Measurements from ENCODE around the gene GPC6.

GPC6 gene

DNA sequence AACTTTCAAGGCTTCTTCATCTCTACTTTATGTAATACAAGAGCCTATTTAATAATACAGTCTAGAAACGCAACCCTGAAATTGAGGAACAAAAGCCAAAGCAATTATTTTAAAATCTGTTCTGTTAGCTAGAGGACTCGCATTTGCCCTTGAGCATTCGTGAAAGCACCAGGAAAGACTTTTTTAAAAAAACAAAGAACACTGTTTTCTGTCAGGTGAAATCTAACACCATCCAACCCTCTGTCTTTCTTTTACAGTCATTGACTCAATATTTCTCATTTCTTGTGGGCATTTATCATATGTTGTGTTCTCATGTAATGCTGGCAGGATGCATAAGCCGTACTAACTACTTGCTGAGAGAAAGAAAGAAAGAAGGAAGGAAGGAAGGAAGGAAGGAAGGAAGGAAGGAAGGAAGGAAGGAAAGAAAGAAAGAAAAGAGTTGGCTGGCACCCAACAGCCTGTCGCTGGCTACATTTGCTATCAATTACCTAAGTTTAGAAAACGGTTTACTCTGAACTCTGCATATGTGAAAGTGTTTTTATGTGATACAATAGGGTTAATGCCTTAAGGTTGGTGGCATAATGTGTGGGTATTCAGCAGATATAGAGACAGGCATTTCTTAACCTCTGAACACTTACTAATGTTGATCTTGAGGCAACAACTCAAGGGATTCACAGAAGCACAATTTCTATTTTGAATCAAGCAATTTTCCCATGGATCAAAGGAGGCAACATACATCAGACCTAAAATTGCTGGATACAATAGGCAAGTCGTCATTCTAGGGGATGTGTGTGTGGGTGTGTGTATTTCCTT, 807.4 kb downstream of the GPC6 start:
- H3K9me3 ChIP-seq: no peaks in the 10 kb centered on the region
- H3K4me3 ChIP-seq: no peak overlapping the region
- DNase-seq (ENCODE audit: low spot score in 2 of 2): peak in 1 of 2 experiments; percentile 55
- H3K4me1 ChIP-seq: peaks cover 29% of the 10 kb centered on the region
- in situ Hi-C loops (cut with MboI; ENCODE audit: low sequenced_read_pairs): no loop called here
- H3K36me3 ChIP-seq (replicated peaks): no peaks in the 10 kb centered on the region
- no peaks in the 10 kb centered on the region for H3K27me3 ChIP-seq (ENCODE audit: low read depth)

DNA sequence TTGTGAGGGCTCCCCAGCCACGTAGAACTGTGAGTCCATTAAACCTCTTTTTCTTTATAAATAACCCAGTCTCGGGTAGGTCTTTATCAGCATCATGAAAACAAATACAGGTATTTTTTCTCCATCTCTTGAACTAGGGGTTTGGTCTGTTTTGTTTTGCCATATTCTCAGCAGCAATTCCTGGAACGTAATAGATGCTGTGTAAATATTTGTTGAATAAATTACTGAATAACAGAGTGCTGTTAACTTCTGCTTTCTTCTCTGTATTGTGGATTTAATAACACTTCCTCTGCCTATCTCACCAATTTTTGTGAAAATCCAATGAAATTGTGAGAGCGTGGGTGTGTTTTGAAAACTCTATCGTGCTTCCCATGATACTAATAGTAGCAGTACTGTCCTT, 823.4 kb downstream of the GPC6 start:
- Histone ChIP-seq H3K27me3 (ENCODE audit: low read depth) (no peaks in the 10 kb centered on the region), H3K36me3 (replicated peaks) (no peaks in the 10 kb centered on the region), H3K9me3 (no peaks in the 10 kb centered on the region), H3K4me1 (no peaks in the 10 kb centered on the region), H3K4me3 (no peak overlapping the region)
- in situ Hi-C loops (cut with MboI; ENCODE audit: low sequenced_read_pairs): no loop called here
- no peak for DNase-seq (ENCODE audit: low spot score in 2 of 2)

DNA sequence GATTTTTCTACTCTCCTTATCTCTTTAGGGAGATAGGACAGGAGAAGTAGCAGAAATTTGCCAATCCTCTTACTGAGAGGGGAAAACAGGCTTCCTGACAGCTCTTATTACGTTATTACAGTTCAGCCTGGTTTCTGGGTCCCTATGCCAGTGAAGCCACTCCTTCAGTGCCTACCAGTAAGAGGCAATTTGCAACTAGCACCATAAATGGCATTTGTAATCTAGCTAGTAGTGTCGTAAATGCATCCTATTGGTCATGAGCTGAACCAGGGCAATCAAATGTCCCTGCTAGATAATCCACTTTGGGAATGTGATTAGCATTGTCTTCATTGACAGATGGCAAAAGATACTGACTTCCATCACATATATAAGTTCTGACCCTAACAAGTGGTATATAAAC, 824.1 kb downstream of the GPC6 start:
- no peaks in the 10 kb centered on the region for H3K4me1 ChIP-seq
- DNase-seq (ENCODE audit: low spot score in 2 of 2): no peak
- no peaks in the 10 kb centered on the region for H3K36me3 ChIP-seq (replicated peaks)
- no peak overlapping the region for H3K4me3 ChIP-seq
- H3K27me3 ChIP-seq (ENCODE audit: low read depth): no peaks in the 10 kb centered on the region
- no peaks in the 10 kb centered on the region for H3K9me3 ChIP-seq
- in situ Hi-C loops (cut with MboI; ENCODE audit: low sequenced_read_pairs): no loop called here

DNA sequence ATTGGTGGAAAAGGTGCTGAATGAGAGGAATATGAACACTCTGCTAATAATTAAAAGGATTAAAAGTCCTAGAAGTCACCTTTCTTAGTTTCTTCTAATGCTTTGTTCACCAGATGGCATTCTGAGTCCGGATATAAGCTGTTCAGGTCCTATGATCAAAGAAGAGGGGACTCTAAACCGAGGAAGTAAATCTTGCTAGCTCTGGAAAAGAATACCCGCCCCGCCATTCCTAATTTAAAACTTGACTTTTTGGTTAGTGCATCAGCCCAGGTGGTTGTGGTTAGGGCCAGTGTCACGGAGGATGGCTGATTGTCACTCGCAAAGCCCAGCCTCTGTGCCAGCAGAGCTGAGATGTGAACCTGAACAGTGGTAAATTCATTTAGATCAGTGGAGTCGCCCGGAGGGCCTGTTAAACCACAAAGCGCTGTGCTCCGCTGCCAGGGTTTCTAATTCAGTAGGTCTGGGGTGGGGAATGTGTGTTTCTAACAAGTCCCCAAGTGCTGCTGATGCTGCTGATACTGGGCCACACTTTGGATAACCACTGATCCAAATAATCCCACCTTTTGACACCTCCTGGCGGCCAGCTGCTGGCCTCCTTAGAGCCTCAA, 827.5 kb downstream of the GPC6 start:
- Histone ChIP-seq H3K9me3 (no peaks in the 10 kb centered on the region), H3K36me3 (replicated peaks) (no peaks in the 10 kb centered on the region), H3K27me3 (ENCODE audit: low read depth) (no peaks in the 10 kb centered on the region), H3K4me1 (no peaks in the 10 kb centered on the region), H3K4me3 (no peak overlapping the region)
- in situ Hi-C loops (cut with MboI; ENCODE audit: low sequenced_read_pairs): no loop called here
- DNase-seq (ENCODE audit: low spot score in 2 of 2): no peak

DNA sequence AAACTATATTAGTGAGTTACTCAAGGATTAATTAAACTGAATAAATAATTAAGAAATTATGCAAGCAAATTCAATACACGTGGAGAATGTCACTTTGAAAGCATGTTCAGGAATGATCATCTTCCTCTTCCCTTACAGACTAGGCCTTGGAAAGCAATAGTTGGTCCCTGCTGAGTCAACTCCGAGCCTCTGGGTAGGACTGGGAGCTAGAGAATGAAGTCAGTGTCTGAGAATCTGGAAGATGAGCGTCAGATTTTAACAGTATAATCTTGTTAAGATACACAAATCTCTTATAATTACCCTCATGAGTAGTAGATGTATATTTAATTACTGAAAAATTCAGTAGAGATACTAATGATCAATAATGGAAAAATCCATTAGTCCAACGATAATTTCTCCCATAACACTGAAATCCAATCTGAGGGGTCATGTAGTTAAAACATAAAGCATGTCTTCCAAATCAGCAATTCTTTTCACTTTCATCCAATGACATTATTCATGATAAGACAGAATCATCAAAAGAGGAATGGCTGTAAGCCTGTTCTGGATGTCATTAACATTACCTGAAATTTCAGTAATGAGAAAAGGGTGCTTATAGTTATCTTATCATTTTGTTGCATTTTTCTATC, 829.9 kb downstream of the GPC6 start:
- H3K9me3 ChIP-seq: no peaks in the 10 kb centered on the region

DNA sequence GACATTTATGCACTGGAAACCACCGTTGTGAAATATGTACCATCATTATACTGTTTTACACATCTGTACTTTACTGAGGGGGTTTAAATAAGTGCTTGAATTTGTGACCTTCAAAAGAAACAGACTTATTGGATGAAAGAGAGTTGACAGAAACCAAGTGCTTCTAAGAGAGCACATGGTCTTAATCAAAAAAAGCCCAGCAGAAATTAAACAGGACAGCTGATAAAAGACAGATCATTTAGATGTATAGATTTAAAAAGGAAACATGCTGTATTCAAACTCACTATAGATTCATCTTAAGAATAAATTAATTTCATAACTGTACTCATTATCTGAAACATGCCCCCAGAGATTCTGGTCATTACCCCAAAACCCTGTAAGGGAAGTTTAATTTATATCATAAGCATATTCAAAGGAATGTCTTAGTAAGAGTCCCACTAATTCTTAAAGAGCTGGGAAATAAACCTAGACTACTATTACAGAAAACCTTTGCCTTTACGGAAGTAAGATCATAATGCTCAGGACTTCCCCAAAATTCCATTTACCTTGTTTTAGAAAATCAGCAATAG, 831.1 kb downstream of the GPC6 start:
- DNase-seq (ENCODE audit: low spot score in 2 of 2): no peak
- H3K4me3 ChIP-seq: no peak overlapping the region
- H3K9me3 ChIP-seq: no peaks in the 10 kb centered on the region
- in situ Hi-C loops (cut with MboI; ENCODE audit: low sequenced_read_pairs): no loop called here
- H3K27me3 ChIP-seq (ENCODE audit: low read depth): no peaks in the 10 kb centered on the region
- peaks cover 5% of the 10 kb centered on the region for H3K4me1 ChIP-seq
- no peaks in the 10 kb centered on the region for H3K36me3 ChIP-seq (replicated peaks)

More for the DNA sequence above, 829.9 kb downstream of the GPC6 start:
- Histone ChIP-seq H3K4me1 (peaks cover 4% of the 10 kb centered on the region), H3K36me3 (replicated peaks) (no peaks in the 10 kb centered on the region), H3K27me3 (ENCODE audit: low read depth) (no peaks in the 10 kb centered on the region), H3K4me3 (no peak overlapping the region)
- in situ Hi-C loops (cut with MboI; ENCODE audit: low sequenced_read_pairs): no loop called here
- no peak for DNase-seq (ENCODE audit: low spot score in 2 of 2)

DNA sequence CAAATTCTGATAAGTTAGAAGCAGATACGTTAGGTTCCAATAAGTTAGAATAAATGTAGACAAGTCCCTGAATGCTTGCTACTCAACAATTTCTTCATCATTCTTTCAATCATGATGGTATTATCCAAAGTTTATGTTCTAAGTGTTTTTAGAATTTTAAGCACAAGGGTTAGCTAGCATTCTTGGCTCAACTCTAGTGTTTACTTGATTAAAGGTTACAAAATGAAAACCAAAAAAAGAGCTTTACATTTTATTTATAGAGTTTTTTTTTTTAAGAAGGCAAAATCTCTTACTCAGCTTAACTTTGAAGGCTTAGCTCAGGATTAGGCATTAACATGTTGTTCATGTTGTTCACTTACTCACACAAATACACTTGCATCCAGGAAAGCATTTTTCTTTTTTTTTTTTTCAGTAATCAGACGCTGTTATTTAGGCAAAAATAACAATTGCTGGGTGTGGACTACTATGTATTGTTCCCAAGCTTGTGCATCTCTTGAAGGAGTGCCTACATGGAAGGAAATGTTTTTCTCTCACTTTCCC, 832.3 kb downstream of the GPC6 start:
- no peak overlapping the region for H3K4me3 ChIP-seq
- H3K9me3 ChIP-seq: no peaks in the 10 kb centered on the region
- H3K27me3 ChIP-seq (ENCODE audit: low read depth): no peaks in the 10 kb centered on the region
- H3K4me1 ChIP-seq: peaks cover 5% of the 10 kb centered on the region
- DNase-seq (ENCODE audit: low spot score in 2 of 2): no peak
- in situ Hi-C loops (cut with MboI; ENCODE audit: low sequenced_read_pairs): no loop called here
- no peaks in the 10 kb centered on the region for H3K36me3 ChIP-seq (replicated peaks)

DNA sequence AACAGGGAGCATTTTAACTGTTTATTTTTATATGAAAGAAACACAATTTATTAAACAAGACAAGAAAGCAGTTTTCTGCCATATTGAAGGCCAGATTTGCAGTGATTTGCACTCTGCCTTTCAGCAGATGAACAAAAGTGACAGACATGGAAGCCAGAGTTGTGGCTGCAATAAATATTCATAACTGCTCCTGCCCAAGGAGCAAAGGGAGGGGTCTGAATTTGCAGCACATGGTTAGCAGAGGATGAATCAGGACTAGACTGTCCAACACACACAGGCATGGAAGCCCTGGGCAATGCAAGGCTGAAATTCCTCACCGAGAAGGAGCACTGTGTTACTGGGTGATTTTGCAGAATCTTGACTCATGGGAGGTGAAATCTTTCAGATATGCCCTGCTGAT, 834.7 kb downstream of the GPC6 start:
- Histone ChIP-seq H3K4me1 (peaks cover 5% of the 10 kb centered on the region), H3K27me3 (ENCODE audit: low read depth) (no peaks in the 10 kb centered on the region), H3K36me3 (replicated peaks) (no peaks in the 10 kb centered on the region), H3K9me3 (no peaks in the 10 kb centered on the region), H3K4me3 (no peak overlapping the region)
- peak; percentile 35 to 56 for DNase-seq (ENCODE audit: low spot score in 2 of 2)
- in situ Hi-C loops (cut with MboI; ENCODE audit: low sequenced_read_pairs): no loop called here

DNA sequence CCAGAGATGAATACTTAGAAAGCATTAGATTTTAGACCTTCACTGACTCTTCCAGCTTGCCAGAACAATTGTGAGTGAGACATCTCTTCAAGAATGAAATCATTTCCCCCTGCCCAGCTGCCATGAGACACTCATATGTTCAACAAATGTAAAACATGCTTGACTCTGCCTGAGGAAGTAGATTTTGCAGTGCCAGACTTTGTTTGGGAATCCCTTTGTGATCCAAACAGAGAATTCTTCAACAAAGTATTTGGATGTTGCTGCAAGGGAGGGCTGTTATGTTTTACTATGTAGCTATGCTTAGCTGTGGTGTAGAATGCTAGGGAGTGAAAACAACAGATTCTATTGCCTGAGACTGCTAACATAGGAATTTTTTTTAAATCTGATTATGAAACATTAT, 836.5 kb downstream of the GPC6 start:
- Histone ChIP-seq H3K4me3 (no peak overlapping the region), H3K36me3 (replicated peaks) (no peaks in the 10 kb centered on the region), H3K4me1 (peaks cover 5% of the 10 kb centered on the region), H3K9me3 (no peaks in the 10 kb centered on the region), H3K27me3 (ENCODE audit: low read depth) (no peaks in the 10 kb centered on the region)
- in situ Hi-C loops (cut with MboI; ENCODE audit: low sequenced_read_pairs): no loop called here
- DNase-seq (ENCODE audit: low spot score in 2 of 2): no peak

DNA sequence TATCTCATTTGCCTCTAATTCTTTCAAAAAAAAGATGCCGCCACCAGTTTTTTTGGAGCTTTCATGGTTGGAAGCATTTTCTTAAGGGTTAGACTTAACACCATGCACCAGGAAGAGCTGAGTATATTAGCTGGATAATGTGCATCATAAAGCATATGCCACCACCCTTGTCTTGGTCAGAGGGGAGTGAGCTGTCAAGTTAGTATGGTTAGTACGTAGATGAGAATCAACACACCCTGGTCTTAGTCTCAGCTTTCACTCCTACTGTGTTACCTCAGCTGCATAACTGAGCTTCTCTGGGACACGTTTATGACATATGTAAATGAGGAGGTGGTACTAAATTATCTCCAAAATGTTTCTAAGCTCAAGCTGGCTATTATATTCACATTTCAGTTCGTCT, 837.2 kb downstream of the GPC6 start:
- Histone ChIP-seq H3K4me3 (no peak overlapping the region), H3K36me3 (replicated peaks) (no peaks in the 10 kb centered on the region), H3K9me3 (no peaks in the 10 kb centered on the region), H3K4me1 (peaks cover 5% of the 10 kb centered on the region), H3K27me3 (ENCODE audit: low read depth) (no peaks in the 10 kb centered on the region)
- DNase-seq (ENCODE audit: low spot score in 2 of 2): no peak
- in situ Hi-C loops (cut with MboI; ENCODE audit: low sequenced_read_pairs): no loop called here

DNA sequence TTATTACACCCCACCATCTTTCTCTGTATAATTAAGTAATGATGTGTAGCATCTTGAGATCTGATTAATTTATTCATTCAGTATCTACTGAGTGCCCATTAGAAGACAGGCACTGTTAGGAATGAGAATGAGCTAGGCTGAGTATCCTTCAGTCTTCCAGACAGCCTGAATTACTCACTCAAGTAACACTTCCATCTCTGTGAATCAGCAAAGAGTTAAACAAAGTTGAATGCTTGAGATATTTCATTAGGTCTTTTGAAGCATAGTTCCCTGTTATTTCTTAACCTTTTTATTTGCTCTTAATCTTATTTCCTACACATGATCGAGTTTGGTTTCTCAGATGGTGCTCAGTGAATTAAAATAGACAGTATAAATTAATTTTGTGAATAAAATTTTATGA, 839.1 kb downstream of the GPC6 start:
- Histone ChIP-seq H3K27me3 (ENCODE audit: low read depth) (no peaks in the 10 kb centered on the region), H3K4me3 (no peak overlapping the region), H3K9me3 (no peaks in the 10 kb centered on the region), H3K36me3 (replicated peaks) (no peaks in the 10 kb centered on the region), H3K4me1 (peaks cover 5% of the 10 kb centered on the region)
- in situ Hi-C loops (cut with MboI; ENCODE audit: low sequenced_read_pairs): no loop called here
- no peak for DNase-seq (ENCODE audit: low spot score in 2 of 2)

DNA sequence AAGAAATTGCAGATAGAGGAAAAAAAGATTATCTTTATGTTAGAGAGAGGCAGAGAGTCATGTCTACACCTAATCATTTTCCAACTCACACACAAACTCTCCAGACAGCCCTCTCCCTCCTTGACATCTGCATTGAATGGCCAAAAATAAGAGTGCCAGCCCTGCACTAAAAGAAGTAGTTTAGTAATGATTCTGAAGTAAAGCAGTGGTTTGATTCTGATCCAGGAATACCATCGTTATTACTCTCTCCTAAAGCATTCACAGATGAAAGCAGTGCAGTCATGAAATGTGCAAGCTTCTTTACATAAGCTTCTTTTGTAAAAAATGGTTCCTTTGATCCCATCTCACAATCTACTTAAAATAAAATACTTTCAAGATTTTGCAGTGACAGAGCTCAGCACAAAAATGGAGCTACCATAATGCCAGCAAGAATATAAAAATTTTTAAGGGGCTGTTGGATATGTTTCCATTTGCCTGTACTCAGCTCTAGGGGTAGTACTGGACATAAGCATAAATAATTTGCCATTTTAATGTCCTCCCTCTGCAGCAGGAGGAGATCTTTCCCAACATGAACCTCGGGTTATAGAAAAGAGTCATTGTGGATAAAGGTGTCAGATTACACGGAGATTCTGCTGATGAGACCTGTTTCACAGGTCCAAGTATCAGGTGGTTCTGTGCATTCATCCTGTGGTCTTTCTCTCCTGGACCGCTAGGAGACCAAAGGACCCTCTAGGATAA, 846.6 kb downstream of the GPC6 start:
- Histone ChIP-seq H3K9me3 (no peaks in the 10 kb centered on the region; the same call in 1 of the 2 replicates), H3K36me3 (replicated peaks) (no peaks in the 10 kb centered on the region), H3K4me3 (no peak overlapping the region), H3K27me3 (ENCODE audit: low read depth) (no peaks in the 10 kb centered on the region), H3K4me1 (no peaks in the 10 kb centered on the region)
- no peak for DNase-seq (ENCODE audit: low spot score in 2 of 2)
- in situ Hi-C loops (cut with MboI; ENCODE audit: low sequenced_read_pairs): no loop called here

DNA sequence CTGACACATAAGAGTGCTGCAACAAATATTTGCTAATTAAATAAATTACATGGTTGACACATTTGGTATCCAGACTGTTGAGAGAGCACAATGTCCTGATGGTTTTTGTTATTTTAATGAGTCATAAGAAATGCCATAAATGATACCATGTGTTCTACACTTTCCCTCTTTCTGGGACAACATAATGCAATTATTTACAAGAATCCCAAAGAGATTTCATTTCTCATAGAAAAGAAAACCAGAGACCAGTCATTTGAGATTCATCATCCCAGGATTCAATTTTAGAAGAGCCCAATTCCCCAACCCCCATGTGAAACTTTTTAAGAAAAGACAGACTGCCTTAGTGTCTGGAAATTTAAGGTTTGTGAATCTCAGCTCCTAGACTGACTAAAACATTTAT, 853.3 kb downstream of the GPC6 start:
- Histone ChIP-seq H3K36me3 (replicated peaks) (no peaks in the 10 kb centered on the region), H3K4me3 (no peak overlapping the region), H3K4me1 (no peaks in the 10 kb centered on the region), H3K27me3 (ENCODE audit: low read depth) (no peaks in the 10 kb centered on the region), H3K9me3 (no peaks in the 10 kb centered on the region; the same call in 1 of the 2 replicates)
- DNase-seq (ENCODE audit: low spot score in 2 of 2): no peak
- in situ Hi-C loops (cut with MboI; ENCODE audit: low sequenced_read_pairs): no loop called here

Measured in HAP-1 (cell line).